Measurements from ENCODE around the gene ZNF195. TPM values are rescaled to one million over a fixed set of nuclear protein-coding genes. Genes with fewer than 3 reads are reported as not detected.
"Not testable (repeated sequence)": the region's sequence is repeated elsewhere in the genome, so short reads cannot be mapped to it uniquely, and the experiment has no call there.

The ZNF195 gene
- 16.8 TPM for polyA plus RNA-seq (ENCODE audit: insufficient read length)

- peak; percentile 82 for DNase-seq (ENCODE audit: low read depth)
Measured at GRCh38 chr11:3378426-3379423, at the start of gene ZNF195. ZNF195 (minus strand) TSS chr11:3379146; CDS start chr11:3379040, 106 bp downstream.

GRCh38 chr11:3428076-3428475 is 49.1 kb upstream of the ZNF195 start:
- DNase-seq (ENCODE audit: low read depth), result not testable (repeated sequence)

- not testable (repeated sequence) for DNase-seq (ENCODE audit: low read depth)
Measured at GRCh38 chr11:3426541-3426940, 47.6 kb upstream of the ZNF195 start.

GRCh38 chr11:3423928-3424327 is 45.0 kb upstream of the ZNF195 start:
- DNase-seq (ENCODE audit: low read depth), result not testable (repeated sequence)

GRCh38 chr11:3423138-3423731 is 44.3 kb upstream of the ZNF195 start:
- DNase-seq (ENCODE audit: low read depth), result not testable (repeated sequence)

GRCh38 chr11:3422380-3423137 is 43.6 kb upstream of the ZNF195 start:
- peak; percentile 70 for DNase-seq (ENCODE audit: low read depth)

GRCh38 chr11:3421608-3422379 is 42.8 kb upstream of the ZNF195 start:
- DNase-seq (ENCODE audit: low read depth), result not testable (repeated sequence)

- not testable (repeated sequence) for DNase-seq (ENCODE audit: low read depth)
Measured at GRCh38 chr11:3420281-3421042, 41.5 kb upstream of the ZNF195 start.

- not testable (repeated sequence) for DNase-seq (ENCODE audit: low read depth)
Measured at GRCh38 chr11:3419496-3419895, 40.5 kb upstream of the ZNF195 start.

GRCh38 chr11:3417047-3417446 is 38.1 kb upstream of the ZNF195 start:
- not testable (repeated sequence) for DNase-seq (ENCODE audit: low read depth)

- not testable (repeated sequence) for DNase-seq (ENCODE audit: low read depth)
Measured at GRCh38 chr11:3415301-3415700, 36.4 kb upstream of the ZNF195 start.

GRCh38 chr11:3413666-3414065 is 34.7 kb upstream of the ZNF195 start:
- DNase-seq (ENCODE audit: low read depth), result not testable (repeated sequence)

GRCh38 chr11:3412837-3413236 is 33.9 kb upstream of the ZNF195 start:
- no peak for DNase-seq (ENCODE audit: low read depth)

- not testable (repeated sequence) for DNase-seq (ENCODE audit: low read depth)
Measured at GRCh38 chr11:3408722-3409121, 29.8 kb upstream of the ZNF195 start.

GRCh38 chr11:3408058-3408605 is 29.2 kb upstream of the ZNF195 start:
- not testable (repeated sequence) for DNase-seq (ENCODE audit: low read depth)

GRCh38 chr11:3406937-3407336 is 28.0 kb upstream of the ZNF195 start:
- DNase-seq (ENCODE audit: low read depth), result not testable (repeated sequence)

- DNase-seq (ENCODE audit: low read depth), result not testable (repeated sequence)
Measured at GRCh38 chr11:3406223-3406875, 27.4 kb upstream of the ZNF195 start.

- not testable (repeated sequence) for DNase-seq (ENCODE audit: low read depth)
Measured at GRCh38 chr11:3404076-3404925, 25.4 kb upstream of the ZNF195 start.
